ENCODE results near the gene UCMA. TPM values are rescaled to one million over a fixed set of nuclear protein-coding genes. Genes with fewer than 3 reads are reported as not detected.

UCMA gene
- total RNA-seq, 4 donors from 2014 or later: not detected

- DNase-seq: no peak
- WGBS, 2 donors: 96 to 97% methylated on average over 2 of the region's 2 CpGs
- H3K27me3 ChIP-seq: no peaks in the 10 kb centered on the region
- no peak overlapping the region for H3K4me3 ChIP-seq (replicated peaks in 1 of 3)
- intact Hi-C loops (cut with DNase I): no loop called here
- no peaks in the 10 kb centered on the region for H3K9me3 ChIP-seq
- no peaks in the 10 kb centered on the region for H3K36me3 ChIP-seq
- no peak overlapping the region for H3K27ac ChIP-seq
- H3K4me1 ChIP-seq: no peaks in the 10 kb centered on the region
- TF ChIP-seq POLR2A (IDR thresholded peaks at IDR 0.05): no peak
- no peak for TF ChIP-seq CTCF (IDR thresholded peaks at IDR 0.05)
Measured at GRCh38 chr10:13173616-13174015, 60.6 kb downstream of the UCMA start.

Small RNAs within 50 kb of the gene (small RNA-seq; reads per million reads assigned to genes)
- gene RNU6-6P: not detected

Other genes with a start within 250 kb of the UCMA start
- 10 to 100 TPM in 1 of 4 donors, 1 to 10 TPM in 3; 4.7 to 18.7 (median 7.3) TPM for gene CCDC3, start 232.7 kb downstream of the UCMA start, total RNA-seq
- gene OPTN, start 134.2 kb downstream of the UCMA start, total RNA-seq: 10 to 100 TPM; 19.9 to 39.5 (median 26.8) TPM
- 1 to 10 TPM in 1 of 4 donors, under 1 TPM in 3; 0.24 to 1.4 (median 0.49) TPM for gene MCM10, start 72.8 kb downstream of the UCMA start, total RNA-seq
- gene PHYH, start 65.7 kb upstream of the UCMA start, total RNA-seq: 10 to 100 TPM; 48.5 to 86.8 (median 71.4) TPM
- gene SEPHS1, start 113.9 kb upstream of the UCMA start, total RNA-seq: 10 to 100 TPM; 60.0 to 85.6 (median 68.1) TPM